H9 (cell line): ENCODE data around the gene CETP. TPM values are rescaled to one million over a fixed set of nuclear protein-coding genes. Genes with fewer than 3 reads are reported as not detected.

Experiments
- DNase-seq: peaks from one replicate; pipeline ENCODE4 v3.0.0-alpha.2; 2017
- H2AFZ ChIP-seq: one replicate; pipeline ENCODE4 v1.6.1; 2013; ENCODE audit warnings: mild to moderate bottlenecking, low read length, control low read depth, moderate library complexity
- H2AK5ac ChIP-seq: 2 replicates; pipeline ENCODE4 v1.6.1; 2013; ENCODE audit warnings: low read length, control low read depth, mixed read lengths; ENCODE audit not compliant: insufficient read length
- H2BK120ac ChIP-seq: one replicate; pipeline ENCODE4 v1.6.1; 2013; ENCODE audit warnings: low read depth, mild to moderate bottlenecking, low read length, control low read depth, inconsistent platforms; ENCODE audit not compliant: poor library complexity, severe bottlenecking
- H2BK12ac ChIP-seq: 2 replicates; pipeline ENCODE4 v1.6.1; 2013; ENCODE audit warnings: low read length, control low read depth, mixed read lengths, low read depth; ENCODE audit not compliant: insufficient read length
- H2BK15ac ChIP-seq: 2 replicates; pipeline ENCODE4 v1.6.1; 2013; ENCODE audit warnings: low read depth, low read length, control low read depth
- H2BK20ac ChIP-seq: one replicate; pipeline ENCODE4 v1.6.1; 2013; ENCODE audit warnings: low read depth, mild to moderate bottlenecking, low read length, control low read depth, inconsistent platforms; ENCODE audit not compliant: poor library complexity, severe bottlenecking
- H2BK5ac ChIP-seq: 2 replicates; pipeline ENCODE4 v1.6.1; 2013; ENCODE audit warnings: low read length, control low read depth, mixed read lengths; ENCODE audit not compliant: insufficient read length
- H3K14ac ChIP-seq: 2 replicates; pipeline ENCODE4 v1.6.1; 2013; ENCODE audit warnings: low read length, control low read depth; ENCODE audit not compliant: insufficient read depth
- H3K18ac ChIP-seq: 2 replicates; pipeline ENCODE4 v1.6.1; 2013; ENCODE audit warnings: low read depth, mild to moderate bottlenecking, mixed read lengths, low read length, control low read depth; ENCODE audit not compliant: insufficient read length
- H3K23ac ChIP-seq: 2 replicates; pipeline ENCODE4 v1.6.1; 2013; ENCODE audit warnings: low read length, control low read depth, mixed read lengths, low read depth; ENCODE audit not compliant: insufficient read length
- H3K23me2 ChIP-seq: 2 replicates; pipeline ENCODE4 v1.6.1; 2013; ENCODE audit warnings: low read depth, mild to moderate bottlenecking, mixed read lengths, low read length, control low read depth; ENCODE audit not compliant: insufficient read length, poor library complexity, severe bottlenecking
- H3K27ac ChIP-seq: 2 replicates; pipeline ENCODE4 v1.5.1; 2013; ENCODE audit warnings: low read length, control low read depth, mixed read lengths, low read depth; ENCODE audit not compliant: insufficient read length
- H3K27me3 ChIP-seq: 2 replicates; pipeline ENCODE4 v1.6.1; 2013; ENCODE audit warnings: low read length, control low read depth, inconsistent platforms; ENCODE audit not compliant: insufficient read depth
- H3K4ac ChIP-seq: 2 replicates; pipeline ENCODE4 v1.6.1; 2013; ENCODE audit warnings: low read depth, mild to moderate bottlenecking, control low read depth, inconsistent platforms, low read length, moderate library complexity
- H3K4me1 ChIP-seq: 2 replicates; pipeline ENCODE4 v1.6.1; 2013; ENCODE audit warnings: low read length, control low read depth, inconsistent platforms; ENCODE audit not compliant: insufficient read depth
- H3K4me2 ChIP-seq: 2 replicates; pipeline ENCODE4 v1.6.1; 2013; ENCODE audit warnings: low read length, control low read depth, mixed read lengths; ENCODE audit not compliant: insufficient read length, insufficient read depth
- H3K56ac ChIP-seq: 2 replicates; pipeline ENCODE4 v1.6.1; 2013; ENCODE audit warnings: low read depth, mild to moderate bottlenecking, mixed read lengths, low read length, control low read depth; ENCODE audit not compliant: insufficient read length
- H3K79me1 ChIP-seq: 2 replicates; pipeline ENCODE4 v1.6.1; 2013; ENCODE audit warnings: low read depth, mild to moderate bottlenecking, moderate library complexity, low read length, control low read depth, inconsistent platforms; ENCODE audit not compliant: insufficient read depth, poor library complexity, severe bottlenecking
- H3K79me2 ChIP-seq: 2 replicates; pipeline ENCODE4 v1.6.1; 2013; ENCODE audit warnings: low read length, control low read depth, inconsistent platforms; ENCODE audit not compliant: insufficient read depth
- H3K9ac ChIP-seq: 2 replicates; pipeline ENCODE4 v1.6.1; 2013; ENCODE audit warnings: low read length, control low read depth, mixed read lengths; ENCODE audit not compliant: insufficient read length; ENCODE audit errors: extremely low read depth
- H3K9me3 ChIP-seq: one replicate; pipeline ENCODE4 v1.6.1; 2013; ENCODE audit warnings: low read depth, low read length, inconsistent platforms; ENCODE audit not compliant: control insufficient read depth
- H3T11ph ChIP-seq: one replicate; pipeline ENCODE4 v1.6.1; 2013; ENCODE audit warnings: mild to moderate bottlenecking, low read length, control low read depth, inconsistent platforms
- H4K20me1 ChIP-seq: one replicate; pipeline ENCODE4 v1.6.1; 2013; ENCODE audit not compliant: control insufficient read depth, insufficient read length, insufficient read depth
- H4K5ac ChIP-seq: 2 replicates; pipeline ENCODE4 v1.6.1; 2013; ENCODE audit warnings: low read depth, mild to moderate bottlenecking, mixed read lengths, low read length, control low read depth; ENCODE audit not compliant: insufficient read length
- H4K8ac ChIP-seq: replicated peaks from 2 replicates; pipeline ENCODE4 v1.6.1; 2013; ENCODE audit warnings: low read length, control low read depth, mixed read lengths, low read depth; ENCODE audit not compliant: insufficient read length
- H4K91ac ChIP-seq: 2 replicates; pipeline ENCODE4 v1.6.1; 2013; ENCODE audit warnings: low read depth, mild to moderate bottlenecking, moderate library complexity, mixed read lengths, low read length, control low read depth; ENCODE audit not compliant: insufficient read length
- H3K27ac Mint-ChIP-seq, 3 experiments: 2 replicates in 2 of 3; 3 replicates in 1 of 3; pipeline ENCODE4 v1.8.0; 2020 to 2021; ENCODE audit warnings: mixed read lengths in 3 of 3, mild to moderate bottlenecking in 1 of 3, moderate library complexity in 1 of 3
- H3K27me3 Mint-ChIP-seq: 2 replicates; pipeline ENCODE4 v1.8.0; 2021; ENCODE audit warnings: low read depth, mild to moderate bottlenecking, moderate library complexity, mixed read lengths
- H3K36me3 Mint-ChIP-seq, 3 experiments: 2 replicates in 2 of 3; 3 replicates in 1 of 3; pipeline ENCODE4 v1.8.0; 2020 to 2021; ENCODE audit warnings: low read depth in 3 of 3, mixed read lengths in 3 of 3; ENCODE audit not compliant: insufficient read depth in 1 of 3
- H3K4me1 Mint-ChIP-seq, 2 experiments: 2 replicates each; pipeline ENCODE4 v1.8.0; 2020; ENCODE audit warnings: mixed read lengths in 2 of 2
- H3K4me3 Mint-ChIP-seq, 2 experiments: 2 replicates in 1 of 2; 3 replicates in 1 of 2; pipeline ENCODE4 v1.8.0; 2020 to 2021; ENCODE audit warnings: mild to moderate bottlenecking in 2 of 2, mixed read lengths in 2 of 2, moderate library complexity in 1 of 2
- H3K9me3 Mint-ChIP-seq, 2 experiments: 2 replicates in 1 of 2; 3 replicates in 1 of 2; pipeline ENCODE4 v1.8.0; 2020; ENCODE audit warnings: mild to moderate bottlenecking in 2 of 2, mixed read lengths in 2 of 2, moderate library complexity in 1 of 2
- CTCF ChIP-seq: fragments of 200-600 bp; sonication (generic); conservative IDR thresholded peaks from 3 replicates; pipeline ENCODE4 v1.8.0; 2021; ENCODE audit warnings: antibody characterized with exemption, mild to moderate bottlenecking
- WGBS: extraction: QIAGEN DNeasy Blood & Tissue Kit; methylation state at CpG from one replicate; pipeline ENCODE4 v1.1.7; 2013; ENCODE audit warnings: missing lambda C conversion rate, low lambda C conversion rate, mixed read lengths; ENCODE audit not compliant: insufficient read length; ENCODE audit errors: extremely low coverage; 5-methylcytosine and 5-hydroxymethylcytosine counted together
- total RNA-seq: library from RNA; stranded (reverse); gene quantifications from 2 replicates; pipeline ENCODE4 v1.2.1, GENCODE V29; 2021

Gene CETP
- total RNA-seq, 1 experiment from 2014 or later = not detected

GRCh38 chr16:57024894-57025680 is 63.3 kb downstream of the CETP start:
- Histone ChIP-seq H2BK12ac (no peak overlapping the region), H3K4ac (no peak overlapping the region), H4K20me1 (no peaks in the 10 kb centered on the region), H4K8ac (no peak overlapping the region), H3T11ph (no peak overlapping the region), H2BK20ac (no peak overlapping the region), H3K9ac (no peak overlapping the region), H3K79me1 (no peaks in the 10 kb centered on the region), H2AFZ (no peak overlapping the region), H4K5ac (no peak overlapping the region), H3K18ac (no peak overlapping the region), H4K91ac (no peak overlapping the region), H3K4me2 (no peak overlapping the region), H3K4me1 (no peaks in the 10 kb centered on the region), H2BK5ac (no peak overlapping the region), H2BK15ac (no peak overlapping the region), H2BK120ac (no peak overlapping the region), H3K27me3 (no peaks in the 10 kb centered on the region), H3K9me3 (no peaks in the 10 kb centered on the region), H3K23me2 (no peaks in the 10 kb centered on the region), H3K23ac (no peak overlapping the region), H3K27ac (no peak overlapping the region), H3K14ac (no peak overlapping the region), H3K56ac (no peak overlapping the region), H3K79me2 (no peaks in the 10 kb centered on the region), H2AK5ac (no peak overlapping the region)
- no peak for DNase-seq
- no CpG with 5 or more reads among the region's 19 CpGs for WGBS
- Mint-ChIP-seq H3K4me1 (peaks cover 6 to 10% of the 10 kb centered on the region in 2 experiments; a peak in 3 of 4 replicates), H3K27ac (no peak overlapping the region; a peak in 1 of 7 replicates), H3K36me3 (no peaks in the 10 kb centered on the region), H3K27me3 (peaks cover 1% of the 10 kb centered on the region), H3K9me3 (no peaks in the 10 kb centered on the region), H3K4me3 (no peak overlapping the region)
- no peak for TF ChIP-seq CTCF
